GM23338 (cell line): ENCODE results near the gene NUDT12. TPM values are rescaled to one million over a fixed set of nuclear protein-coding genes. Genes with fewer than 3 reads are reported as not detected.

Experiments used
- ATAC-seq: fragments of 200-7000 bp; cut with Tn5 transposase; 3 replicates; pipeline ENCODE4 v1.9.1; 2020
- DNase-seq: peaks from one replicate; pipeline ENCODE4 v3.0.0-alpha.2; 2015; ENCODE audit warnings: low spot score
- H2AFZ ChIP-seq: fragments of 200-600 bp; sonication (generic); 2 replicates; pipeline ENCODE4 v1.8.0; 2016; ENCODE audit warnings: antibody characterized with exemption, mild to moderate bottlenecking, moderate library complexity
- H3F3A ChIP-seq: fragments of 200-600 bp; sonication (generic); replicated peaks from 2 replicates; pipeline ENCODE4 v1.8.0; 2017; ENCODE audit warnings: antibody characterized with exemption, mixed run types, low read depth
- H3K27ac ChIP-seq: fragments of 200-600 bp; sonication (generic); 2 replicates; pipeline ENCODE4 v1.6.1; 2016; ENCODE audit warnings: low read depth
- H3K27me3 ChIP-seq: fragments of 200-600 bp; sonication (generic); 2 replicates; pipeline ENCODE4 v1.8.0; 2016; ENCODE audit warnings: mild to moderate bottlenecking, mixed run types, moderate library complexity; ENCODE audit not compliant: insufficient read depth
- H3K36me3 ChIP-seq: fragments of 200-600 bp; sonication (generic); 2 replicates; pipeline ENCODE4 v1.8.0; 2016; ENCODE audit warnings: mild to moderate bottlenecking; ENCODE audit not compliant: insufficient read depth
- H3K4me1 ChIP-seq: fragments of 200-600 bp; sonication (generic); 2 replicates; pipeline ENCODE4 v1.8.0; 2016; ENCODE audit warnings: mild to moderate bottlenecking, moderate library complexity; ENCODE audit not compliant: insufficient read depth
- H3K4me2 ChIP-seq: fragments of 200-600 bp; sonication (generic); 2 replicates; pipeline ENCODE4 v1.7.1; 2017; ENCODE audit warnings: mixed run types
- H3K4me3 ChIP-seq: fragments of 200-600 bp; sonication (generic); 2 replicates; pipeline ENCODE4 v1.6.1; 2016; ENCODE audit warnings: mixed run types
- H3K79me2 ChIP-seq: fragments of 200-600 bp; sonication (generic); replicated peaks from 2 replicates; pipeline ENCODE4 v1.8.0; 2017; ENCODE audit warnings: mild to moderate bottlenecking; ENCODE audit not compliant: insufficient read depth
- H3K9me2 ChIP-seq: fragments of 200-600 bp; sonication (generic); 2 replicates; pipeline ENCODE4 v1.8.0; 2017; ENCODE audit not compliant: insufficient read depth
- H4K20me1 ChIP-seq: fragments of 200-600 bp; sonication (generic); replicated peaks from 2 replicates; pipeline ENCODE4 v1.8.0; 2017; ENCODE audit warnings: mild to moderate bottlenecking; ENCODE audit not compliant: insufficient read depth
- H3K27ac Mint-ChIP-seq: 2 replicates; pipeline ENCODE4 v1.8.0; 2020; ENCODE audit warnings: inconsistent platforms, mild to moderate bottlenecking, moderate library complexity, mixed read lengths
- H3K27me3 Mint-ChIP-seq: 3 replicates; pipeline ENCODE4 v1.8.0; 2022; ENCODE audit warnings: low read depth, mild to moderate bottlenecking, moderate library complexity, mixed read lengths, inconsistent platforms; ENCODE audit not compliant: insufficient read depth, poor library complexity
- H3K36me3 Mint-ChIP-seq: 3 replicates; pipeline ENCODE4 v1.8.0; 2021; ENCODE audit warnings: low read depth, mild to moderate bottlenecking, inconsistent platforms, moderate library complexity, mixed read lengths
- H3K4me1 Mint-ChIP-seq: 3 replicates; pipeline ENCODE4 v1.8.0; 2020; ENCODE audit warnings: mild to moderate bottlenecking, inconsistent platforms, mixed read lengths
- H3K4me3 Mint-ChIP-seq: 3 replicates; pipeline ENCODE4 v1.8.0; 2021; ENCODE audit warnings: moderate library complexity, mild to moderate bottlenecking, inconsistent platforms, mixed read lengths
- H3K9me3 Mint-ChIP-seq: 3 replicates; pipeline ENCODE4 v1.8.0; 2020; ENCODE audit warnings: moderate library complexity, mild to moderate bottlenecking, inconsistent platforms, mixed read lengths
- CREB1 ChIP-seq: fragments of 250-450 bp; sonication (Bioruptor Pico); IDR thresholded peaks from 2 replicates; pipeline ENCODE4 v1.5.0; 2020; ENCODE audit warnings: low read depth, mild to moderate bottlenecking, moderate library complexity
- EZH2 ChIP-seq: fragments of 200-600 bp; sonication (generic); IDR thresholded peaks from one replicate; pipeline ENCODE4 v1.8.0; 2017; ENCODE audit warnings: antibody characterized with exemption, mild to moderate bottlenecking, low read depth; ENCODE audit not compliant: unreplicated experiment
- EZH2phosphoT487 ChIP-seq: fragments of 200-600 bp; sonication (generic); IDR thresholded peaks from one replicate; pipeline ENCODE4 v1.8.1; 2018; ENCODE audit warnings: antibody characterized with exemption; ENCODE audit not compliant: unreplicated experiment
- POLR2AphosphoS5 ChIP-seq: IDR thresholded peaks from 2 replicates; pipeline ENCODE4 v1.6.1; 2016; ENCODE audit warnings: antibody characterized with exemption, low read depth
- ZNF114 ChIP-seq: fragments of 250-450 bp; sonication (Bioruptor Pico); IDR thresholded peaks from 2 replicates; pipeline ENCODE4 v1.5.0; 2020; ENCODE audit warnings: mild to moderate bottlenecking, moderate library complexity
- ZNF331 ChIP-seq: fragments of 250-450 bp; sonication (Bioruptor Pico); IDR thresholded peaks from 2 replicates; pipeline ENCODE4 v1.5.0; 2020; ENCODE audit warnings: low read depth, mild to moderate bottlenecking, moderate library complexity
- polyA plus RNA-seq: library from polyadenylated mRNA; unstranded; fragments of >200 nt; fragmentation: Nextera tagmentation; extraction: Ambion mirVana; gene quantifications from 2 replicates; pipeline ENCODE4 v1.2.1, GENCODE V29; 2016
- total RNA-seq: library from RNA; depleted of rRNA; stranded (reverse); fragments of >200 nt; shearing (Covaris generic); gene quantifications from 2 replicates; pipeline ENCODE4 v1.2.3, GENCODE V29; 2014
- TF ChIP-seq, protein P1 (sequence below): IDR thresholded peaks from 2 replicates; pipeline ENCODE4 v1.6.1; 2016; ENCODE audit warnings: antibody characterized with exemption
- TF ChIP-seq, protein P2 (sequence below): fragments of 250-450 bp; sonication (Bioruptor Pico); IDR thresholded peaks from 2 replicates; pipeline ENCODE4 v1.5.0; 2020; ENCODE audit warnings: mild to moderate bottlenecking, moderate library complexity

NUDT12 gene
- total and polyA plus RNA-seq, 2 experiments from 2014 or later: 11.5 to 12.8 TPM

DNA sequence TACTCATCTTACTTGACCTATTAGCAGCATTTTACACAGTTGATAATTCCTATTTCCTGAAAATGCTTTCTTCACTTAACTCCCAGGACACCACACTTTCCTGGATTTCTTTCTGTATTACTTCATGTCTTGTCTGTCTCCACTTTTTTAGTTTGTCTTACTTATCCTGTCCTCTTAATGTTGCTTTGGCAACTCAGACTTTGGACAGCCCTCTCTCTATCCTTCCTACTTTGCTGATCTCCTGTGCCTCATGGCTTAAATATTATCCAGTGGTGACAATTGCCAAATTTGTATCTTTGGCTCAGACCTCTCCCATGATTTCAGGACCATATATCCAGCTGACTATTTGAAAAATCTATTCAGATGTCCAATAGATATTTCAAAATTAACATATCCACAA, 39.8 kb upstream of the NUDT12 start (continued):
- TF ChIP-seq ZNF114 (CRISPR knock-in tag): no peak

DNA sequence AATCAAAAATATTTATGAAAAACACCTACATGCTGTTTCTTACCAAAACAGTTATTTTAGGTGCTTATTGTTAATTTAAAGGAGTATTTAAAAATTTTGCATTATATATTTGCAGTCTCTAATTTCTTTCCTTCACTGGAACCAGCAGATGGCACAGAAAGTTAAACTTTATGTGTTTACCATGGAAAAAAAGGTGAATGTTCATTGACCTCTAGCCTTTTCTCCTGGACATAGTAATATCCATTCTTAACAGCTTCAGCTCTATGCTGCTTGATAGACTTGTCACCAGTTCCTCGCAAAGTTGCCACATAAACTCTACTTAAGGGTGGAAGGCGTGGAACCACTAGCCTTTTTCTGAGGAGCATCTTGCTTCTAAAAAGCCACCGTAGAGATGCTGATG, 38.7 kb upstream of the NUDT12 start:
- H3K9me3 Mint-ChIP-seq: no peaks in the 10 kb centered on the region
- no peaks in the 10 kb centered on the region for H3K4me1 Mint-ChIP-seq
- H3K27me3 Mint-ChIP-seq: no peaks in the 10 kb centered on the region

More for the DNA sequence above, 38.7 kb upstream of the NUDT12 start:
- no peaks in the 10 kb centered on the region for H3K4me1 ChIP-seq
- peaks cover 4% of the 10 kb centered on the region; the same call in 1 of the 2 replicates for H3K9me2 ChIP-seq
- H3K4me2 ChIP-seq: no peak overlapping the region
- no peak overlapping the region for H2AFZ ChIP-seq
- Mint-ChIP-seq H3K27ac (no peak overlapping the region), H3K4me3 (no peak overlapping the region), H3K36me3 (no peaks in the 10 kb centered on the region)
- H3F3A ChIP-seq: no peaks in the 10 kb centered on the region
- H3K79me2 ChIP-seq: no peaks in the 10 kb centered on the region
- no peak overlapping the region for H3K4me3 ChIP-seq
- no peaks in the 10 kb centered on the region for H4K20me1 ChIP-seq
- H3K27ac ChIP-seq: no peak overlapping the region
- H3K27me3 ChIP-seq: no peaks in the 10 kb centered on the region
- no peak for ATAC-seq
- no peaks in the 10 kb centered on the region for H3K36me3 ChIP-seq
- no peak for DNase-seq
- no peak for TF ChIP-seq EZH2
- no peak for TF ChIP-seq POLR2AphosphoS5
- no peak for TF ChIP-seq EZH2phosphoT487
- no peak for TF ChIP-seq ZNF114 (CRISPR knock-in tag)
- TF ChIP-seq, protein P1, sequence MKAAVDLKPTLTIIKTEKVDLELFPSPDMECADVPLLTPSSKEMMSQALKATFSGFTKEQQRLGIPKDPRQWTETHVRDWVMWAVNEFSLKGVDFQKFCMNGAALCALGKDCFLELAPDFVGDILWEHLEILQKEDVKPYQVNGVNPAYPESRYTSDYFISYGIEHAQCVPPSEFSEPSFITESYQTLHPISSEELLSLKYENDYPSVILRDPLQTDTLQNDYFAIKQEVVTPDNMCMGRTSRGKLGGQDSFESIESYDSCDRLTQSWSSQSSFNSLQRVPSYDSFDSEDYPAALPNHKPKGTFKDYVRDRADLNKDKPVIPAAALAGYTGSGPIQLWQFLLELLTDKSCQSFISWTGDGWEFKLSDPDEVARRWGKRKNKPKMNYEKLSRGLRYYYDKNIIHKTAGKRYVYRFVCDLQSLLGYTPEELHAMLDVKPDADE: no peak
- TF ChIP-seq, protein P2, sequence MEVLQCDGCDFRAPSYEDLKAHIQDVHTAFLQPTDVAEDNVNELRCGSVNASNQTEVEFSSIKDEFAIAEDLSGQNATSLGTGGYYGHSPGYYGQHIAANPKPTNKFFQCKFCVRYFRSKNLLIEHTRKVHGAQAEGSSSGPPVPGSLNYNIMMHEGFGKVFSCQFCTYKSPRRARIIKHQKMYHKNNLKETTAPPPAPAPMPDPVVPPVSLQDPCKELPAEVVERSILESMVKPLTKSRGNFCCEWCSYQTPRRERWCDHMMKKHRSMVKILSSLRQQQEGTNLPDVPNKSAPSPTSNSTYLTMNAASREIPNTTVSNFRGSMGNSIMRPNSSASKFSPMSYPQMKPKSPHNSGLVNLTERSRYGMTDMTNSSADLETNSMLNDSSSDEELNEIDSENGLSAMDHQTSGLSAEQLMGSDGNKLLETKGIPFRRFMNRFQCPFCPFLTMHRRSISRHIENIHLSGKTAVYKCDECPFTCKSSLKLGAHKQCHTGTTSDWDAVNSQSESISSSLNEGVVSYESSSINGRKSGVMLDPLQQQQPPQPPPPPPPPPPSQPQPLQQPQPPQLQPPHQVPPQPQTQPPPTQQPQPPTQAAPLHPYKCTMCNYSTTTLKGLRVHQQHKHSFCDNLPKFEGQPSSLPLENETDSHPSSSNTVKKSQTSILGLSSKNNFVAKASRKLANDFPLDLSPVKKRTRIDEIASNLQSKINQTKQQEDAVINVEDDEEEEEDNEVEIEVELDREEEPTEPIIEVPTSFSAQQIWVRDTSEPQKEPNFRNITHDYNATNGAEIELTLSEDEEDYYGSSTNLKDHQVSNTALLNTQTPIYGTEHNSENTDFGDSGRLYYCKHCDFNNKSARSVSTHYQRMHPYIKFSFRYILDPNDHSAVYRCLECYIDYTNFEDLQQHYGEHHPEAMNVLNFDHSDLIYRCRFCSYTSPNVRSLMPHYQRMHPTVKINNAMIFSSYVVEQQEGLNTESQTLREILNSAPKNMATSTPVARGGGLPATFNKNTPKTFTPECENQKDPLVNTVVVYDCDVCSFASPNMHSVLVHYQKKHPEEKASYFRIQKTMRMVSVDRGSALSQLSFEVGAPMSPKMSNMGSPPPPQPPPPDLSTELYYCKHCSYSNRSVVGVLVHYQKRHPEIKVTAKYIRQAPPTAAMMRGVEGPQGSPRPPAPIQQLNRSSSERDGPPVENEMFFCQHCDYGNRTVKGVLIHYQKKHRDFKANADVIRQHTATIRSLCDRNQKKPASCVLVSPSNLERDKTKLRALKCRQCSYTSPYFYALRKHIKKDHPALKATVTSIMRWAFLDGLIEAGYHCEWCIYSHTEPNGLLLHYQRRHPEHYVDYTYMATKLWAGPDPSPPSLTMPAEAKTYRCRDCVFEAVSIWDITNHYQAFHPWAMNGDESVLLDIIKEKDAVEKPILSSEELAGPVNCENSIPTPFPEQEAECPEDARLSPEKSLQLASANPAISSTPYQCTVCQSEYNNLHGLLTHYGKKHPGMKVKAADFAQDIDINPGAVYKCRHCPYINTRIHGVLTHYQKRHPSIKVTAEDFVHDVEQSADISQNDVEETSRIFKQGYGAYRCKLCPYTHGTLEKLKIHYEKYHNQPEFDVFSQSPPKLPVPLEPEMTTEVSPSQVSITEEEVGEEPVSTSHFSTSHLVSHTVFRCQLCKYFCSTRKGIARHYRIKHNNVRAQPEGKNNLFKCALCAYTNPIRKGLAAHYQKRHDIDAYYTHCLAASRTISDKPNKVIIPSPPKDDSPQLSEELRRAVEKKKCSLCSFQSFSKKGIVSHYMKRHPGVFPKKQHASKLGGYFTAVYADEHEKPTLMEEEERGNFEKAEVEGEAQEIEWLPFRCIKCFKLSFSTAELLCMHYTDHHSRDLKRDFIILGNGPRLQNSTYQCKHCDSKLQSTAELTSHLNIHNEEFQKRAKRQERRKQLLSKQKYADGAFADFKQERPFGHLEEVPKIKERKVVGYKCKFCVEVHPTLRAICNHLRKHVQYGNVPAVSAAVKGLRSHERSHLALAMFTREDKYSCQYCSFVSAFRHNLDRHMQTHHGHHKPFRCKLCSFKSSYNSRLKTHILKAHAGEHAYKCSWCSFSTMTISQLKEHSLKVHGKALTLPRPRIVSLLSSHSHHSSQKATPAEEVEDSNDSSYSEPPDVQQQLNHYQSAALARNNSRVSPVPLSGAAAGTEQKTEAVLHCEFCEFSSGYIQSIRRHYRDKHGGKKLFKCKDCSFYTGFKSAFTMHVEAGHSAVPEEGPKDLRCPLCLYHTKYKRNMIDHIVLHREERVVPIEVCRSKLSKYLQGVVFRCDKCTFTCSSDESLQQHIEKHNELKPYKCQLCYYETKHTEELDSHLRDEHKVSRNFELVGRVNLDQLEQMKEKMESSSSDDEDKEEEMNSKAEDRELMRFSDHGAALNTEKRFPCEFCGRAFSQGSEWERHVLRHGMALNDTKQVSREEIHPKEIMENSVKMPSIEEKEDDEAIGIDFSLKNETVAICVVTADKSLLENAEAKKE (CRISPR knock-in tag): no peak
- TF ChIP-seq ZNF331: no peak
- TF ChIP-seq CREB1: no peak
